ENCODE measurements around the gene EFL1. TPM values are rescaled to one million over a fixed set of nuclear protein-coding genes. Genes with fewer than 3 reads are reported as not detected.

The EFL1 gene
- total and polyA plus RNA-seq, 2 donors (not counting 3 experiments of a cell fraction or from before 2014, with no cell fraction given): 6.6 to 21.9 TPM

DNA sequence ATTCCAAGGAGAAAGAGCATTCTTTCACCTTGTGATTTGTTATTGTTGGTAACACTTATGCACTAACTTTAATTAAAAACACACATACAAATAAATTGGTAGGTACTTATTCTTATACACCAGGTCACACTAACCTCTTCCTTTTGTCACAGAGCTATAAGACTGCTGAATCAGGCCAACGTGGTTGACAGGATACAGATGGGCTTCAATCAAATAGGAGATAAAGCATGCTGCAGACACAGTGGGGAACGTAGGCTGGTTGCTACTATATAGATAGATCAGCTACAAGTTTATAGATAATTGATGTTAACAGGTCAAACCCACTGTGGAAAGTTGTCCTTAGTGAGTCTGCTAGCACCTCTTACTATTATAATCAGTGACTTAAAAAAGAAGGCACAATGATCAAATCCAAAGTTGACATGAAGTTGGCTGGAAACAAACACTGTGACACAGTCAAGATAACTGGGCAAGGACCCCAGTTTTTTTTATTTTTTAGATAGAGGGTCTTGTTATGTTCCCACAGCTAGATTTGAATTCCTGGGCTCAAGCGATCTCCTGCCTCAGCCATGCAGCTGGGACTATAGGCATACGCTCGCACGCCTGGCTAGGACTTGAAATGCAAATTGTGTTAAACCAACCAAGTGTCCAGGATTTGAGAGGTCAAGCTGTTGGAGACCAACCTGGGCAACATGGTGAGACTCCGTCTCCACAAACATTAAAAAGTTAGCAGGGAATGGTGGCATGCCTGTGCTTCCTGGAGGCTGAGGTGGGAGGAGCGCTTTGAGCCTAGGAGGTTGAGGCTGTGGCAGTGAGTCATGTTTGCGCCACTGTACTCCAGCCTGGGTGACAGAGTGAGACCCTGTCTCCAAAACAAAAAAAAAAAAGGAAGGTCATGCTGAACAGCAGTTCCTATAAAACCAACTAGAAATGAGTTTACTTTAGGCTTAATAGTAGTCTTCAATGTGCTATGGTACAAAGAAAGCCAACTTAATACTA, 118.8 kb downstream of the EFL1 start:
- Histone ChIP-seq H3K79me2 (ENCODE audit: control insufficient read depth, insufficient read depth, low read length) (no peaks in the 10 kb centered on the region), H3K27me3 (ENCODE audit: control insufficient read depth in 2 of 2, insufficient read depth in 2 of 2, low read length in 2 of 2) (no peaks in the 10 kb centered on the region), H3K4me1 (ENCODE audit: control insufficient read depth, extremely low read depth, insufficient read depth, low read length) (peaks cover 29% of the 10 kb centered on the region), H3K9me1 (replicated peaks; ENCODE audit: control insufficient read depth, extremely low read depth, insufficient read depth, low read length) (no peaks in the 10 kb centered on the region), H4K20me1 (replicated peaks; ENCODE audit: control insufficient read depth, extremely low read depth, insufficient read depth, low read length) (no peaks in the 10 kb centered on the region), H2AFZ (ENCODE audit: low read depth, low read length) (no peak overlapping the region), H3K9me3 (replicated peaks; ENCODE audit: control insufficient read depth, insufficient read depth, low read length) (no peaks in the 10 kb centered on the region), H3K27ac (ENCODE audit: insufficient read depth, low read depth, low read length) (no peak overlapping the region), H3K4me3 (replicated peaks in 1 of 3; ENCODE audit: insufficient read depth in 1 of 3, low read depth in 1 of 3, low read length in 3 of 3) (no peak overlapping the region), H3K9ac (replicated peaks; ENCODE audit: extremely low read depth, insufficient read depth, low read length) (no peak overlapping the region), H3K36me3 (ENCODE audit: control insufficient read depth in 2 of 2, extremely low read depth in 1 of 2, insufficient read depth in 2 of 2, low read length in 2 of 2) (no peaks in the 10 kb centered on the region), H3K4me2 (ENCODE audit: insufficient read depth, low read length) (no peak overlapping the region)
- intact Hi-C loops (cut with micrococcal nuclease): loop anchor here (5.0 to 10.0 kb wide), 2 partner anchors 661 to 1149 kb away; no protein-coding TSS in a partner anchor
- TF ChIP-seq JUN (IDR thresholded peaks at IDR 0.05; ENCODE audit: borderline replicate concordance, insufficient read depth, insufficient read length, low read depth): no peak
- TF ChIP-seq POLR2AphosphoS5 (IDR thresholded peaks at IDR 0.05; ENCODE audit: insufficient read depth, low read depth, low read length): no peak
- TF ChIP-seq EZH2 (IDR thresholded peaks at IDR 0.05; ENCODE audit: borderline replicate concordance, low read depth, low read length, severe bottlenecking): no peak
- dilution Hi-C loops (cut with MboI; ENCODE audit: extremely low pct_ligation_motif_present, low sequenced_read_pairs): no loop called here
- ChIA-PET POLR2A (no interaction called here), CTCF (interaction anchor here (2.6 kb wide), 1 partner anchor 35 kb away, joined by 15 read pairs; no protein-coding TSS in a partner anchor)
- FAIRE-seq: no peak
- BruUV-seq (replicated peaks): no TSS peak
- DNase-seq (ENCODE audit: low read depth, low spot score): no peak

DNA sequence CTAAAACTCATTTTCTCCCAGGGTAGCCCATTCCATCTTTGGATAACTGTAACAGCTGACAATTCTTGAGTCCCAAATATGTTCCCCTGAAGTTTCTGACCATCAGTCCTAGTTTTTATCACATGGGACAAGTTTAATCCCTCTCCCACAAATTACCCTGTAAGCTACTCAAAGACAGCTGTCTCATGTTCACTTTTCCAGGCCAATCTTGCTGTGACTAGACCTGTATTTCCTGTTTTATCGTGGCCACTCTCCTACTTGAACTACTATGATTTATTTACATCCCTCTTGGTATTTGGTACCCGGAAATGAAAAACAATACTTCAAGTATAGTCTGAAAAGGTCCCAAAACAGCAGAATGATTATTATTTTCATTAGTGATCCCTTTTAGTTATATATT, 121.6 kb downstream of the EFL1 start:
- no peaks in the 10 kb centered on the region for H3K9me1 ChIP-seq (replicated peaks; ENCODE audit: control insufficient read depth, extremely low read depth, insufficient read depth, low read length)
- CTCF ChIA-PET: interaction anchor here (0.8 to 2.6 kb wide), 9 partner anchors 10 to 95 kb away, joined by 3 to 63 read pairs (median 5); partner anchors contain the start of gene MEX3B
- H4K20me1 ChIP-seq (replicated peaks; ENCODE audit: control insufficient read depth, extremely low read depth, insufficient read depth, low read length): no peaks in the 10 kb centered on the region
- no peak overlapping the region for H2AFZ ChIP-seq (ENCODE audit: low read depth, low read length)
- H3K27ac ChIP-seq (ENCODE audit: insufficient read depth, low read depth, low read length): no peak overlapping the region
- BruUV-seq (replicated peaks): no TSS peak
- H3K36me3 ChIP-seq (ENCODE audit: control insufficient read depth in 2 of 2, extremely low read depth in 1 of 2, insufficient read depth in 2 of 2, low read length in 2 of 2): peaks cover 2% of the 10 kb centered on the region in 2 experiments
- FAIRE-seq: peak; percentile 31
- H3K79me2 ChIP-seq (ENCODE audit: control insufficient read depth, insufficient read depth, low read length): no peaks in the 10 kb centered on the region
- no peak overlapping the region for H3K9ac ChIP-seq (replicated peaks; ENCODE audit: extremely low read depth, insufficient read depth, low read length)
- H3K4me3 ChIP-seq (replicated peaks in 1 of 3; ENCODE audit: insufficient read depth in 1 of 3, low read depth in 1 of 3, low read length in 3 of 3): no peak overlapping the region
- dilution Hi-C loops (cut with MboI; ENCODE audit: extremely low pct_ligation_motif_present, low sequenced_read_pairs): no loop called here
- intact Hi-C loops (cut with micrococcal nuclease): loop anchor here (5.0 to 10.0 kb wide), 2 partner anchors 659 to 1146 kb away; no protein-coding TSS in a partner anchor
- no peaks in the 10 kb centered on the region for H3K9me3 ChIP-seq (replicated peaks; ENCODE audit: control insufficient read depth, insufficient read depth, low read length)
- POLR2A ChIA-PET: no interaction called here
- DNase-seq (ENCODE audit: low read depth, low spot score): peak; percentile 39
- no peak for TF ChIP-seq POLR2A (IDR thresholded peaks at IDR 0.05; ENCODE audit: low read depth, low read length)
- no peak for TF ChIP-seq EZH2 (IDR thresholded peaks at IDR 0.05; ENCODE audit: borderline replicate concordance, low read depth, low read length, severe bottlenecking)
- no peak for TF ChIP-seq POLR2AphosphoS5 (IDR thresholded peaks at IDR 0.05; ENCODE audit: insufficient read depth, low read depth, low read length)
- TF ChIP-seq, protein P1, sequence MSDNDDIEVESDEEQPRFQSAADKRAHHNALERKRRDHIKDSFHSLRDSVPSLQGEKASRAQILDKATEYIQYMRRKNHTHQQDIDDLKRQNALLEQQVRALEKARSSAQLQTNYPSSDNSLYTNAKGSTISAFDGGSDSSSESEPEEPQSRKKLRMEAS (IDR thresholded peaks at IDR 0.05; ENCODE audit: insufficient read depth, insufficient read length): no peak
- H3K4me2 ChIP-seq (ENCODE audit: insufficient read depth, low read length): no peak overlapping the region
- H3K27me3 ChIP-seq (ENCODE audit: control insufficient read depth in 2 of 2, insufficient read depth in 2 of 2, low read length in 2 of 2): no peaks in the 10 kb centered on the region
- H3K4me1 ChIP-seq (ENCODE audit: control insufficient read depth, extremely low read depth, insufficient read depth, low read length): peaks cover 14% of the 10 kb centered on the region

Data from endothelial cell of umbilical vein (primary cell).